NT2/D1 (cell line): Measurements from ENCODE around the gene ILDR2.

Experiments
- DNase-seq: peaks from one replicate; pipeline ENCODE4 v3.0.0-alpha.2; 2011; ENCODE audit warnings: low read depth, low spot score
- H3K27me3 ChIP-seq: 2 replicates; pipeline ENCODE4 v1.6.0; 2011; ENCODE audit warnings: mild to moderate bottlenecking; ENCODE audit not compliant: insufficient read length, insufficient read depth
- H3K36me3 ChIP-seq: 2 replicates; pipeline ENCODE4 v1.6.1; 2011; ENCODE audit warnings: mild to moderate bottlenecking, low read length, mixed read lengths; ENCODE audit not compliant: insufficient read depth, insufficient read length
- H3K4me1 ChIP-seq: 2 replicates; pipeline ENCODE4 v1.5.1; 2011; ENCODE audit not compliant: insufficient read depth, insufficient read length
- H3K4me3 ChIP-seq: 2 replicates; pipeline ENCODE4 v1.5.1; 2011; ENCODE audit warnings: low read depth; ENCODE audit not compliant: insufficient read length
- H3K9ac ChIP-seq: 2 replicates; pipeline ENCODE4 v1.6.0; 2011; ENCODE audit warnings: low read depth; ENCODE audit not compliant: insufficient read length
- H3K9me3 ChIP-seq: 2 replicates; pipeline ENCODE4 v1.5.1; 2011; ENCODE audit warnings: mild to moderate bottlenecking, low read length; ENCODE audit not compliant: insufficient read depth
- SUZ12 ChIP-seq: IDR thresholded peaks from 2 replicates; pipeline ENCODE4 v1.6.1; 2011; ENCODE audit not compliant: insufficient read length, insufficient read depth; ENCODE audit errors: extremely low read depth
- YY1 ChIP-seq: IDR thresholded peaks from 2 replicates; pipeline ENCODE4 v1.6.1; 2011; ENCODE audit not compliant: insufficient read length, insufficient read depth
- ZNF274 ChIP-seq: IDR thresholded peaks from 2 replicates; pipeline ENCODE4 v1.6.1; 2011; ENCODE audit warnings: mild to moderate bottlenecking, low read depth, low read length

ILDR2 gene

DNA sequence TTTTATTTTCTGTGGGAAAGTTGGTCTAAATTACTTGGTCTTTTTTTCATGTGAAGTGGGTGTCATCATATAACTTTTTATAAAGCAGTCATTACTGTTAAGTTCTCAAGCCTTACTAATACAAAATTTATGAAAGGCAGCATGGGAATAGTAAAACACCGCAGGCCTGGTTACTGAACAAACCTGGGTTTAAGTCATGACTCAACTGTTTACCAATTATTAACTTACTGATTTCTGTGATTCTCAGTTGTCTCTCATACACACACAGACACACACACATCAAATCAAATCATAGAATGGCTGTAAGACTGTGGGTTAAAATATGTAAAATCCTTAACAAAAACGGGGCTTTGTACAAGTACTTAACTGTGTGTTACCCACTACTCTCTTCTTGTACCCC lies 28.4 kb upstream of the ILDR2 start:
- DNase-seq = no peak
- no peak overlapping the region for H3K4me3 ChIP-seq
- H3K9me3 ChIP-seq = peaks cover 6% of the 10 kb centered on the region; the same call in 1 of the 2 replicates
- no peaks in the 10 kb centered on the region for H3K27me3 ChIP-seq
- H3K4me1 ChIP-seq = no peaks in the 10 kb centered on the region
- no peaks in the 10 kb centered on the region for H3K36me3 ChIP-seq
- TF ChIP-seq ZNF274 = no peak
- no peak for TF ChIP-seq YY1
- no peak for TF ChIP-seq SUZ12
- no peak overlapping the region for H3K9ac ChIP-seq

DNA sequence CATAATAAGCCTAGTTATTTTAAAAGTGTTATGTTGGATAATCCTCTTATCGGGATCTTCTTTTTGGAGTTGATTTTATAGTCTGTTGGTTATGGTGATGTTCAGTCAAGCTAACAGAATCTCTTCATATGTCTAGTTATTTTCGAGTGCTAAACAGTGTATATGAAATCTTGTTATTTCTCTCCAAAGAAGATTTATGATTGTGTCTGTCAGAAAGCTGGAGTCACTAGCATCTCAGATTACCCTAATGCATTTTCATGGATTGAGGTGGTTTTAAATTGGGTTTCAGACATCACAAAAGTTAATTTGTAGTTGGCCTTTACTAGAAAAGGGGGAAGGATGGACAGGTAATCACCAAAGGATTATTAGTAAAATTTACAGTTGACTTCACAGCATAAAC lies 27.0 kb upstream of the ILDR2 start:
- no peaks in the 10 kb centered on the region for H3K4me1 ChIP-seq
- H3K9me3 ChIP-seq = peaks cover 6% of the 10 kb centered on the region; the same call in 1 of the 2 replicates
- H3K4me3 ChIP-seq = no peak overlapping the region
- H3K27me3 ChIP-seq = no peaks in the 10 kb centered on the region
- TF ChIP-seq SUZ12 (no peak), YY1 (no peak), ZNF274 (no peak)
- H3K36me3 ChIP-seq = no peaks in the 10 kb centered on the region
- H3K9ac ChIP-seq = no peak overlapping the region
- DNase-seq = no peak

DNA sequence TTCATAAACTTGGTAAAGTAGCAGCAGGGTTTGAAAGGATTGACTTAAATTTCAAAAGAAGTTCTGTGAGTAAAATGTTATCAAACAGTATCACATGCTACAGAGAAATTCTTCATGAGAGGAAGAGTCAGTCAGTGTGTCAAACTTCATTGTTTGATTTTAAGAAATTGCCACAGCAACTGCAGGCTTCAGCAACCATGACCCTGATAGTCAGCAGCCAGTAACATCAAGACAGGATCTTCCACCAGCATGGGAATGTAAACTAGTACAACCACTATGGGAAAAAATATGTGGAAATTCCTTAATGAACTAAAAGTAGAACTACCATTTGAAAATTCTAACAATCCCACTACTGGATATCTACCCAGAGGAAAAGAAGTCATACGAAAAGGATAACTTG lies 25.2 kb upstream of the ILDR2 start:
- DNase-seq = no peak
- Histone ChIP-seq H3K9me3 (peaks cover 6% of the 10 kb centered on the region; the same call in 1 of the 2 replicates), H3K36me3 (no peaks in the 10 kb centered on the region), H3K4me1 (no peaks in the 10 kb centered on the region), H3K4me3 (no peak overlapping the region), H3K9ac (no peak overlapping the region), H3K27me3 (no peaks in the 10 kb centered on the region)
- TF ChIP-seq ZNF274 = no peak
- no peak for TF ChIP-seq SUZ12
- TF ChIP-seq YY1 = no peak

- Histone ChIP-seq H3K4me3 (no peak overlapping the region), H3K27me3 (no peaks in the 10 kb centered on the region), H3K9ac (no peak overlapping the region), H3K4me1 (no peaks in the 10 kb centered on the region), H3K9me3 (peaks cover 6% of the 10 kb centered on the region; the same call in 1 of the 2 replicates), H3K36me3 (no peaks in the 10 kb centered on the region)
- no peak for TF ChIP-seq YY1
- TF ChIP-seq ZNF274 = no peak
- no peak for TF ChIP-seq SUZ12
- no peak for DNase-seq
Observed at GRCh38 chr1:166999500-167000055, 24.2 kb upstream of the ILDR2 start.

DNA sequence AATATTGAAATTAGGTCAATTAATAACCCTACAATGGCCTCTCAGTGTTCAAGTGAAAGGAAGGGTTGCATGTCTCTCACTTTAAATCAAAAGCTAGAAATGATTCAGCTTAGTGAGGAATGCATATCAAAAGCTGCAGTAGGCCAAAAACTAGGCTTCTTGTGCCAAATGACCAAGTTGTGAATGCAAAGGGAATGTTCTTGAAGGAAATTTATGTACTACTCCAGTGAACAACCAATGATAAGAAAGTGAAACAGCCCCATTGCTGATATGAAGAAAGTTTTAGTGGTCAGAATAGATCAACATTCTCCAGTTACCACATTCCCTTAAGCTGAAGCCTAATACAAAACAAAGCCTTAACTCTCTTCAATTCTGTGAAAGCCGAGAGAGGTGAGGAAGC lies 23.7 kb upstream of the ILDR2 start:
- no peak overlapping the region for H3K4me3 ChIP-seq
- DNase-seq = no peak
- H3K36me3 ChIP-seq = no peaks in the 10 kb centered on the region
- no peak for TF ChIP-seq YY1
- TF ChIP-seq SUZ12 = no peak
- no peak for TF ChIP-seq ZNF274
- H3K27me3 ChIP-seq = no peaks in the 10 kb centered on the region
- no peak overlapping the region for H3K9ac ChIP-seq
- peaks cover 6% of the 10 kb centered on the region; the same call in 1 of the 2 replicates for H3K9me3 ChIP-seq
- H3K4me1 ChIP-seq = no peaks in the 10 kb centered on the region

DNA sequence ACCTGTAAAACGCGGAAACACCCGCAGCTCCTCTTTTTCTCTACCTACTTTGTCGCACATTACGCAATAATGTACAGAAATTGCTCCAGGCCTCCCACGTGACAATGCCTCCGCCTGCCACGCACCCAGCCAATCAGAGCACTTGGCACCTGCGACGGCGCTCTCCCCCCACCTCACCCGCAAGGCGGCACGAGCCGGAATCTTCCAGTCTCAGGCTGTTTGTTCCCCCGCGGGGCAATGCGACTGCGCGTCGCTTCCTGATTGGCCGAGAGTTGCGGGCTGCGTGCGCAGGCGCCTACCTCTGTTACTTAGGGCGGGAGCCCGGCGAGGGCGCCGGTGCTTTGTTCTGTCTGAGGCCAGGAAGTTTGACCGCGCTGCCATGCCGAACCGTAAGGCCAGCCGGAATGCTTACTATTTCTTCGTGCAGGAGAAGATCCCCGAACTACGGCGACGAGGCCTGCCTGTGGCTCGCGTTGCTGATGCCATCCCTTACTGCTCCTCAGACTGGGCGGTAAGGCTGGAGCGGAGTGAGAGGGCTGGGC lies 13.7 kb upstream of the ILDR2 start, which contains the start of gene MAEL:
MAEL (plus strand) TSS at position 307 of the 542 bp plus-strand sequence; CDS start at position 380, 73 bp downstream.
- Histone ChIP-seq H3K9ac (no peak within 1 kb of the TSS), H3K4me1 (no peaks in the 10 kb centered on the region), H3K27me3 (no peaks in the 10 kb centered on the region), H3K36me3 (no peaks in the 10 kb centered on the region), H3K9me3 (no peaks in the 10 kb centered on the region), H3K4me3 (no peak within 1 kb of the TSS)
- DNase-seq = no peak
- no peak for TF ChIP-seq ZNF274
- TF ChIP-seq SUZ12 = no peak
- no peak for TF ChIP-seq YY1

DNA sequence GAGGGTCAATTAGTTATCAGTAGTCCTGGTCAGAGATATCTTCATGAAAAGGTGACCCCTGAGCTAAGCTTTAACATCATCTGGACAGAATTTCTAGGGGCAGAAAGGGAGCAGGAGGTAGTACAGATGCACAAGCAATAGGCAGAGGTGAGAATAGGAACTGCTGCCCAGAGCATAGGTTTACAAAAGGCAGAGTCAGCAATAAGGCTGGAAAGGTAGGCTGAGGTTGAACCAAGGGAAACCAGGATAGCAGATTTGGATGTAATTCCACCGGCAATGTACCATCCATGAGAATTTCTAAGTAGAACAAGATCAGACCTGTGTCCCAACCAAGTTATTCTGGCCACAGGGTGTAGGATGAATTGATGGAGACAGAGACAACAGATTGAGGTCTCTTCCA lies 6.2 kb upstream of the ILDR2 start:
- Histone ChIP-seq H3K9me3 (no peaks in the 10 kb centered on the region), H3K4me3 (no peak overlapping the region), H3K27me3 (peaks cover 25% of the 10 kb centered on the region), H3K36me3 (no peaks in the 10 kb centered on the region), H3K4me1 (no peaks in the 10 kb centered on the region), H3K9ac (no peak overlapping the region)
- no peak for DNase-seq
- TF ChIP-seq ZNF274 = no peak
- no peak for TF ChIP-seq SUZ12

DNA sequence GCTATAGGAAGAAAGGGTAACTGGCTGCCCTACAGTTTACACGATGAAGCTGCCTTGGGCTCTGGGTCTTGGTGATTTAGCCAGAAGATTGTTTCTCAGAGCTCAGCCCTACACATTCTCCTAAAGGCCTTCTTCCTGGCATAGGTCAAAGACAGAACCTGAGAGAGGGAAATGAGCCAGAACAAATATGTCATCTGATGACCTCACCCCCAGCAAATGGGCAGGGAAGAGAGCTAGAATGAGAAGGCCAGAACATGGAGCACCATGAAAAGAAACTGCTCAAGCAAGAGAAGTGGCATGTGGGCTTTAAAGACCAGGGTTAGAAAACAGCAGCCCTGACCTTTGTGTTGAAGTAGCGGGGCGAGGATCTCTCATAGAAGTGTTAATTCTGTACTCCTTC lies 5.5 kb upstream of the ILDR2 start:
- no peak for DNase-seq
- Histone ChIP-seq H3K36me3 (no peaks in the 10 kb centered on the region), H3K27me3 (peaks cover 33% of the 10 kb centered on the region), H3K9me3 (no peaks in the 10 kb centered on the region), H3K9ac (no peak overlapping the region), H3K4me3 (no peak overlapping the region), H3K4me1 (no peaks in the 10 kb centered on the region)
- no peak for TF ChIP-seq SUZ12
